Right renal pelvis (tissue), 4 donors: ENCODE measurements around the gene ARMC7. TPM values are rescaled to one million over a fixed set of nuclear protein-coding genes. Genes with fewer than 3 reads are reported as not detected.

Source experiments
- DNase-seq, 4 donors: peaks; one replicate each; pipeline ENCODE4 v3.0.0-alpha.2; 2013; ENCODE audit warnings: low read depth in 4 of 4, low spot score in 3 of 4, missing footprints in 1 of 4
- polyA plus RNA-seq, 4 donors: library from polyadenylated mRNA; unstranded; fragments of 120-200 nt; gene quantifications; one replicate each; pipeline ENCODE4 v1.2.1, GENCODE V29; 2013; ENCODE audit not compliant: insufficient read length in 4 of 4

The ARMC7 gene
- polyA plus RNA-seq, 4 donors = 16.0 to 19.4 (median 18.2) TPM

DNA sequence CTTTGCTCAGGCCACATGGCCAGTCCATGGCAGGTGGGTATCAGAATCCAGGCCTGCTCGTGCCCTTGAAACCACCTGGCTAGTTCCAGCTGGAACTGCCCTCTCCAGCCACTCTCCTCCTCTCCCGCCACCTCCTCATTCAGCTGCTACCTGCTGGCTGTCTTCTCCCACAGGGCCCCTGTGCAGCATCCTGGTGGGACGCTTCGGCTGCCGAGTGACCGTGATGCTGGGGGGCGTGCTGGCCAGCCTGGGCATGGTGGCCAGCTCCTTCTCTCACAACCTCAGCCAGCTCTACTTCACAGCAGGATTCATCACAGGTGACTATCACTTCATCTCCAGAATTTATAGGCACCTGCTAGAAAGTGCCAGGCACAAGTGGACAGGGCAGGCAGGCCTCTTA is 11.9 kb upstream of the ARMC7 start:
- DNase-seq = no peak

DNA sequence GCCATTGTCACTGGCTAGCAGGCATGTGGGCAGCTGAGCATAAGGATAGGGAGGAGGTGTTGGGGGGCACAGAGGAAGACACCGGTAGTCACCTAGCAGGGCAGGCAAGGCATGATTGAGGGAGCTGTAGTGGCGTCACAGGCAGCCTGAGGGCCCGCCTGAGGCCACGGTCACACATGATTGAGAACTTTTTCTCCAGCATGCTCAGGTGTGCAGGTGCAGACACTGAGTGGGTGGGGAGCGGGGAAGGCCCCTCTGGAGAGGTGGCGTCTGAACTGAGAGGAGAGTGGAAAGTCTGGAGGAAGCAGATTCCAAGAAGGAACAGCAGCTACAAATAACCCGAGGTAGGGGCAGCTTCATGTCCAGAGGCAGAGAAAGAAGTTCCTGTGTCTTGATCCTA is 10.9 kb upstream of the ARMC7 start:
- no peak for DNase-seq

DNA sequence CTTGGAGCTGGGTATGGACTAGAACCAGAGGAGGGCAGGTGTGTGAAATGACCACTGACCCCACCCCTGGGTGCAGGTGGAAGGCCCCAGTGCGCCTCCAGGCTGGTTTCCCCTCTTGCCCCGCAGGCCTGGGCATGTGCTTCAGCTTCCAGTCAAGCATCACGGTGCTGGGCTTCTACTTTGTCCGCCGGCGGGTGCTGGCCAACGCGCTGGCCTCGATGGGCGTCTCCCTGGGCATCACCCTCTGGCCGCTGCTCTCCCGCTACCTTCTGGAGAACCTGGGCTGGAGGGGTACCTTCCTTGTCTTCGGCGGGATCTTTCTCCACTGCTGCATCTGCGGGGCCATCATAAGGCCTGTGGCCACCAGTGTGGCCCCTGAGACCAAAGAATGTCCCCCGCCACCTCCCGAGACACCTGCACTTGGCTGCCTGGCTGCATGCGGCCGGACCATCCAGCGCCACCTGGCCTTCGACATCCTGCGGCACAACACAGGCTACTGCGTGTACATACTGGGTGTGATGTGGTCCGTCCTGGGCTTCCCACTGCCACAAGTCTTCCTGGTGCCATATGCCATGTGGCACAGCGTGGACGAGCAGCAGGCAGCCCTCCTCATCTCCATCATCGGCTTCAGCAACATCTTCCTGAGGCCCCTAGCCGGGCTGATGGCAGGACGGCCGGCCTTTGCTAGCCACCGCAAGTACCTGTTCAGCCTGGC is 9.7 kb upstream of the ARMC7 start:
- no peak for DNase-seq

DNA sequence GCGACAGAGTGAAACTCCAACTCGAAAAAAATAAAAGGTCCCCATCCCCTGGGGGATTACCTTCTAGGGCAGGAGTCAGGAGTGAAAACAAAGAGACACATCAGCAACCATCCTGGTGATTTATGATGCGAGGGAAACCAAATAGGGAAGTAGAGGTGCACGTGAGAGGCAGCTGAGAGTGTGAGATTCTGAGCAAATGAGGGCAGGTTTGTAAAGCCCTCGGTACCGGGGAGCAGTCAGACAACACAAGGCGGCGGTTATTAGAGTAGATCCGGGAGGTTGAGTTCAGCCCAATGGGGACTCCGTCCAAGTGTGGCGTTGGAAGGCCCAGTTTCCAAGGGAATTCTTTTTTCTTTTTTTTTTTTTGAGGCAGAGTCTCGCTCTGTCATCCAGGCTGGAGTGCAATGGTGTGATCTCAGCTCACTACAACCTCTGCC is 7.4 kb upstream of the ARMC7 start:
- no peak for DNase-seq

DNA sequence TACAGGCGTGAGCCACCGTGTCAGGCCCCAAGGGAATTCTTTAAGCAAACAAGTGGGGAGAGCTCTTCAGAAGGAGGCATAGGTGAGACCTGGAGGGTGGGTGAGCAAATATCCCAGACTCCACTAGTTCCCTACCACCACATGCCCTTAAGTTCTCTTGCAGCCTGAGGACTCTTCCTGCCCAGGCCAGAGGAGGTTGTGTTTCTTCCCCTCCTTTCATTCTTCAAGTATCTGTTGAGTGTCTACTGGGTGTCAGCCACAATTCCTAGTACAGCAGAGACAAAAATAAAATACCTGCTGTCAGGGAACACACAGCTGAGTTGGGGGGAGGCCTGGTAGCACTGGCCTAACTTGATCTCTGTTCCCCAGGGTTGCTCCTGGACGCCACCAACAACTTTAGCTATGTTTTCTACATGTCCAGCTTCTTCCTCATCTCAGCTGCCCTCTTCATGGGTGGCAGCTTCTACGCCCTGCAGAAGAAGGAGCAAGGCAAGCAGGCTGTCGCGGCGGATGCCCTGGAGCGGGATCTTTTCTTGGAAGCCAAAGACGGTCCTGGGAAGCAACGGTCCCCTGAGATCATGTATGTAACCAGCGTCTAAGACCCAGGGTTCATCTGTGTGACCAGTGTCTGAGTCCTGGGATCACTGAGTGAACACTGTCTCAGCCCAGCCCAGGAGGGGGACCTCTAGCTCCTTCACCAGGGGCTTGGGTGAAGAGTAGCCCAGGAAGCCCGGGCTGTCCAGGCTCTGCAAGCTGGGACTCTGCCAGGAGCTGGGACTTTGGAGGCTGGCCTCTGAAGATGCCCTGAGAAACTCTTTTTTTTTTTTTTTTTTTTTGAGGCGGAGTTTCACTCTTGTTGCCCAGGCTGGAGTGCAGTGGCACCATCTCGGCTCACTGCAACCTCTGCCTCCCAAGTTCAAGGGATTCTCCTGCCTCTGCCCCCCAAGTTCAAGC is 5.9 kb upstream of the ARMC7 start:
- no peak for DNase-seq

DNA sequence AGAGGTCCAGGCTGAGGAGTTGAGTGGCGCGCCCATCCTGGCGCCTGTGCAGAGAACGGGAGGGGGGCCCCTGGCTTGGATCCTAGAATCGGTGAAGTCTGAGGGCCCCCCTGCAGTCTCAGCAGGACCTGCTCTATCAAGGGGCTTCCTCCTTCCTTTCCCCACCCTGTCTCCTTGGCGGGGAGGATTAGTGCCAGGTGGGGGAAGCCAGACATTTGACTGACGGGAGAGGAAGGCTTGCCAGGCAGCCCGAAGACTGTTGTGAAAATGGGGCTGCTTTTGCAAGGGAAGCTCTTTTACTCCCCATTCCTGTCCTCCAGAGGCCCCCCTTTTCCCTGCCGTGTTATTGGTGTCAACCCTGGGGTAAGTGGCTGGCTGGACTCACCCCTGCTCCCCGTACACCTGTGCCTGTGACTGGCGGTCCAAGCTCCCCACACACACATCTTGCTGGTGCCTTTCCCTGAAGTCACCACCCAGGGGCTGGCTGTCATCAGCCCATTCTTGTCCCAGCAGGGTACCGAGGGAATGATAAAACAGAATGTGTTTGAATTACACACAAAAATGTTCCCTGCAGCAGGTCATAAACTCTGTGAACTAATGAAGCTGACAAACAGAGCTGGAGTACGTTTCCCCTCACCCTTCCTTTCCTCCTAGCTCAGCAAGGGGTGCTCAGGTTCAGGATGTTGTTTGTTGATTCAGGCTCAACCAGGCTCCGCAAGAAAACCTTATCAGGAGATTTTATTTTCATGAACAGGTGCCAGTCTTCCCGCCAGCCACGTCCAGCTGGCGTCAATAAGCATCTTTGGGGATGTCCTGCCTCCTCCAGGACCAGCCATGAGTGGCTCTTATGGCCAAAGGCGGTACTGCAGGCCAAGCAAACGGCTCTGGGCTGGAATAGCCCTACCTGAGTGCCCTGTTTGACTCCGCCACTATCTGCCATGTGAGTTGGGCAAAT is 4.4 kb upstream of the ARMC7 start:
- DNase-seq = no peak

DNA sequence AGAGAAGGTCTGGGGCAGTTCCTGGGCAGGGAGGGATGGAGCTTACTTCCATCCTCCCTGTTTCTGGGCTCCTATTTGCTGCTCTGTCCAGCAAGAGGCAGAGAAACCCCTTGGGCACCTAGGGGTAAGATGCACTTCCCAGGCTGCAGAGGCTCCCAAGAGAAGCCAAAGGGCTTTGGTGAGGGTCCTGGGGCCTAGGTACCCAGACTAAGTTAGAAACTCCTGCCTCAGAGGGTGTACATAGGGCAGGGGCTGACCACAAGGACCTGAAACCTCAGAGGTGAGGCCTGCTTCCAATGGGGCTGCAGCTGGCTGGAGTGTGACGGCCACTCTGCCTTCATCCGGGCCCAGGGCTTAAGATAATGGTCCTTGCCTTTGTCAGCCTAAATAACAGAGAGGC is 1.6 kb upstream of the ARMC7 start:
- no peak for DNase-seq

DNA sequence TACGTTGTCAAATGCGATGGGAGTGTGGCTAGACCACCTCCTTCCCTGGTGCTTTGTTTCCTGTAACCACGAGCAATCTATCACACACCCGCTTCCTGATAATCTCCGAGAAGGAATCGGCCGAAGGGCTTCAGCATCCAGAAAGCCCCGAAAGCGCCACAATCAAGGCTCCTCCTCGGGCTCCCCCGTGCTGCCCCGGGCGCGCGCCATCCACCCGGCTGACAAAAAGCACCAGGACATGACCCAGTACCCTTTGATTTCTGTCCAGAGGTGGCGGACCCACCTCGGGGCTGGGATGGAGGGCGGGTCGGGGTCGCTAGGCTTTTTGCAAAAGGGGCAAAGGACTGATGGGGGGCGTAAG is 743 bp upstream of the ARMC7 start:
- DNase-seq = no peak

DNA sequence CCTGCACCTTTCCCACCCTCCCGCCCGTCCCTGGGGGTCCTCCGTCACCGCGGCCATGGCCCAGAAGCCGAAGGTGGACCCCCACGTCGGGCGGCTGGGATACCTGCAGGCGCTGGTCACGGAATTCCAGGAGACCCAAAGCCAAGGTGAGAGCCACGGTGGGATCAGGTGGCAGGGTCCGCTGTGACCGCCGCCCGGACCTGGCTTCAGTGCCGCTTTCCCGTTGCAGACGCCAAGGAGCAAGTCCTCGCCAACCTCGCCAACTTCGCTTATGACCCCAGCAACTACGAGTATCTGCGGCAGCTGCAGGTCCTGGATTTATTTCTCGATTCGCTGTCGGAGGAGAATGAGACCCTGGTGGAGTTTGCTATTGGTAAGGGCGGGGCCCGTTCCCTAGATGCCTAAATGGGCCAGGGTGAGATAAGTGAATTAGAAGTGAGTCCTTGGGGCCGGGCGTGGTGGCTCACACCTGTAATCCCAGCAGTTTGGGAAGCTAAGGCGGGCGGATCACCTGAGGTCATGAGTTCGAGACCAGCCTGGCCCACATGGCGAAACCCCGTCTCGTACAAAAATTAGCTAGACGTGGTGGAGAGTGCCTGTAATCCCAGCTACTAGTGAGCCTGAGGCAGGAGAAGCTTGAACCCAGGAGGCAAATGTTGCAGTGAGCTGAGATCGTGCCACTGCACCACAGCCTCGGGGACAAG is 617 bp downstream of the ARMC7 start:
- no peak for DNase-seq

DNA sequence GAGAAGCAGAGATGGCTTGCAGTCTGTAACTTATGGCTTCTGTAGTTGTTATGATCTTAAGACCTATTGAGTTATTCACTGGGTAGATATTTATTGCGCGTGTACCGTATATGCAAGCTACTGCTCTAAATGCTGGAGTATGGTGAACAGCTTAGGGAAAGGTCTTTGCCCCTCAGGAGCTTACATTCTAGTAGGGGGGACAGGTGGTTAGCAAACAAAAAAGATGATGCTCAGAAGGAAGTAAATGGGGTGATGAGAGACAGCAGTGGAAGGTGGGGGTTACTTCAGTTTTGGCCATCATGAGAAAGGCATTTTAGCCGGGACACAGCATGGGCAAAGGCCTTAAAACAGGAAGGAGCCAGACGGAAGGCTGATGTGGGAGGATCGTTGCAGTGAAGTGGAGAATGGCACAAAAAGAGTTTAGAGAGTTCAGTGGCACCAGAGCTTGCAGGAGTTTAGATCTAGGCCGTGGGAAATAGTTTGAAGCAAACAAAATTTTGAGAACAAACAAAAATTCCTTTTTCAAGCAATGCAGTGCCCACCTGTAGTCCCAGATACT is 2.1 kb downstream of the ARMC7 start:
- no peak for DNase-seq

DNA sequence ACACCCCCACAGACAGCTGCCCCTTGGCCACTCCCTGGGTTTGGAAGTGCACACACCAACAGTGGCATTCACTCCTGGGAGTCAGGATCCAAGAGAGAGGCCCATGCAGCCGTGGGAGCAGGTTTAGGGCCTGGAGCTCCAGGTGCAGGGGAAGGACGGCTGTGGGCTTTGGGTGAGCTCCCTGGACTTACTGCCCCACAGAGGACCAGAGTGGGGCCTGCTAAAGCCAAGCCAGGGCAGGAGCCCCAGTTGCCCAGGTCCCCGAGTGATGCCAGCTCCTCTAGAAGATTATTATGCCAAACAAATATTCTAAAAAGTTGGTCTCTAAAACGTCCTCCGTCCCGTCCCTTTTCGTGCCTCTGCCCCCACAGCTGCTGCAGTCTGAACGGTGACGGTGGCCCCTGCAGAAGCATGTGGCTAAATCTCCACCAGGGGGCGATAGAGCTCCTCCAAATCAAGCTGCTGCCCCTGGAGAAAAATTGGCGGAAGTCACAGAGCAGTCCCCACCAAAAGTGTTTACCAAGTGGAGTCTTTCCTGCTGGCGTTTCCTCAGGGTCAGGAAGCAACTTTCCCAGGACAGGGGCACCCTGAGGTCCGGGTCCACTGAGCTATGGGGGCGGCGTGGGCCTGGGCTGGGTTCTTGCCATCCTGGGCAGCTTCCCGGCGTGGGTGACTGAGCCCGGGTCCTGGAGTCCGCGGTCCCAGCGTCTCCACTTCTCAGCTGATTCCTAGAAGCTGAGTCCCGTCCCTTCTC is 4.2 kb downstream of the ARMC7 start:
- peak; percentile 88 to 93 (median 91) for DNase-seq

DNA sequence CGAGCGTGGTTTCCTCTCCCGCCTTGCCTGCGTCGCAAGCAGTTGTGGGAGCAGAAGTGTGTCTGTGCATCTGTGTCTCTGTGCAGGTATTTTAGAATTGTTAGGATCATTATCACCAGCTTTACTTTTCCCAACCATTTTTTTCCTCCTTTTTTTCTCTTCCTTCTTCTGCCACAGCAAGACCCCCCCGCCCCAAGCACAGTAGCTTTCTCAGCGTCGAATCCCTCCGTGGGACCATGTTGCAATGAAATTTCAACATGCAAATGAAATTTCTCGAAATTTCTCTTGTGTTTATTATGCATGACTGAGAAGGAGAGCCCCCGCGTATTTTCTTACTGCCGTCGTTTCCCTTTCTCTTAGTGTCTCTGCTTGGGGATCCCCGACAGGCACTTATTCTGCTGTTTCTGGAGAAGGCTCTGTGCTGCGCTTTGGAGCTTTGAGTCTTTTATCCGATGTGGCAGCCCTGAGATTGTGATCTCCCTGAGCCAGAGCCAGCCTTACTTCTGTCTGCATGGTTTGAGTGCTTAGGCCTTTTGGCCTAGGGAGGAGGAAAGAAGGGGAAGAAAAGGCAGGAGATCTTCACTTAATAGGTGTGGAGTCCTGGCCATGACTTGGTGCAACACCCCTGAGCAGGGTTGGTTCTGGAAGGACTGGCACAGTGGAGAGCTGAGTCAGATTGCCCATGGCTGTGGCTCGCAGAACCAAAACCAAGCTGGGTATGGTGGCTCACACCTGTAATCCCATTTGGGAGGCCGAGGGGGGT is 5.0 kb downstream of the ARMC7 start:
- DNase-seq = no peak

DNA sequence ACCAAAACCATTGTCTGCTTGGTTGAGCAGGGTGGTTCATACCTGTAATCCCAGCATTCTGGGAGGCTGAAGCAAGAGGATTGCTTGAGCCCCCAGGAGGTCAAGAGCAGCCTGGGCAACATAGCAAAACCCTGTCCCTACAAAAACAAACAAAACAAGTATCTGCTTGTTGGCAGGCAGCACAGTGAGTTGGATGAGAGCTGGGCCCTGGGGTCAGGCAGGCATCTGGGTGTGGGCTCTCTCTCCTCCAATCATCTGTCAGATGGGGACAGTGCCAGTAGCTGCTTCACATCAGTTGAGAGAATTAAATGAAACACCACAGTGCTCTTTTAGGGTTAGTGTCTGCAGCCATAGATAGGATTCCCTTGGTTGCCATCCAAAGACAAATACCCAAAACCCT is 5.8 kb downstream of the ARMC7 start:
- DNase-seq = no peak

DNA sequence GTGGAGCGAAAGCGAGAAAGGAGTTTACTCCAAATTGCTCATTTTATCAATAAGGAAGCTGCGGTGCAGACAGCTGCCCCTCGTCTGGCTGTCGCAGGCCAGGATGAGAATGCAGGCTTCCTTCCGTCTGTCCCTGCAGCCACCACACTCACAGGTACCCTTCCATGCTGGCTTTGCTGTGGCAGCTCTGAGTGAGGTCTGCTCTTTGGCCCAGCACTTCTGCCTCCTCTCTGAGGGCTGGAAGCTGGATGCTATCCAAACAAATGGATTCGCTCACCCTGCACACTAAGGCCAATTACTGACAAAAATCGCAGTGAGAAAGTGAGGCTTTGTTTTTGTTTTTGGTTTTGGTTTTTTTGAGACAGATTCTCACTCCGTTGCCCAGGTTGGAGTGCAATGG is 7.0 kb downstream of the ARMC7 start:
- no peak for DNase-seq

DNA sequence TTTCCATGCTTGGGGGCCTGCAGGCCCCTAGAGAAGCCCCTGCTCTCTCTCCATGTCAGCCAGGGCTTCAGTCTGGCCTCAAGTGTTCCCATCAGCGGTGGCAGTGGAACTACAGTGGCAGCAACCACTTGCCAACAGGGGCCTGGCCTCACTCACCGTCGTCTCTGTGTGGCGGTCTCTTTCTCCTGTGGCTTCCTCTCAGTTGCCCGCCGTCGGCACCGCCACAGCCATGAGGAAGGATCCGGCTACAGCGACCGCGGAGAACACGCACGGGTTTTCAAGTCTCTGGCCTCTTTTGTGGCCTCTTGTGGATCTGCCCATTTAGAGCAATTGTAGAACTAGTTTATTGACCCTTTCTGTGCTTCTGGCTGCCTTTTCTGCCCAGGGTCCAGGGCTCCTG is 8.5 kb downstream of the ARMC7 start:
- no peak for DNase-seq

DNA sequence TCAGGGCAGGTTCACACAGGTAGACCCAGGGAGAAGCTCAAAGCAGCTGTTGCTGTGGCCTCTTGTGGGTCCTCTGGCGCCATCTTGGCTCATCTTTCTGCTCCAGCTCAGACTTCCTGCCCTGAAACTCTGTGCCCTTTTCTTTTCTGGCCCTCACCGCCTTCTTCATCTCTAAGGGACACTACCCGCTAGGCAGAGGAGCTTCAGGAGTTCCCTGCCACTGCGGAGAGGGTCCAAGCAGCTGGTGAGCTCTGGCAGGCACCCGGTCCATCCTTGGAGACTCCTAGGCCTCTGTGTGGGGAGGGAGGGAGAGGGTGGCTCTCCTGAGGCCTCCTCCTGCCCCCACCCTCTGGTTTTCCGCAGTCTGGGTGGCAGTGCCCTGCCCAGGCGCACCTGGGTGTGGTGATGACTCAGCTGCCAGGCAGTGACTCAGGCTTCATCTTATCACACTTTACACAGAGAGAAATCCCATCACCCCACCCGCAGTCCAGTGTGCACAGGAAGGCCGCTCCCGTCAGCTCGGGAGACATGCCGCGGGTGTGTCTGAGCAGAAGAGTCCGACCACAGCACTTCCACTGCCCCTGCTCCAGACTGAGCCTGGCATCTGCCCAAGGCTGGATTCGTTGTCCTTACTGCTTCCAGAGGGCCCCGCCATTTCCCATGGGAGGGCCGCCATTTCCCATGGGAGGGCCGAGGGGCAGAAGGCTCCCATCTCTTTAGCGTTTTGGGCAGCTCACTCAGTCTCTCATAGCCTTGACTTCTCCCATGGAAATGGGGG is 14.5 kb downstream of the ARMC7 start:
- DNase-seq = no peak

DNA sequence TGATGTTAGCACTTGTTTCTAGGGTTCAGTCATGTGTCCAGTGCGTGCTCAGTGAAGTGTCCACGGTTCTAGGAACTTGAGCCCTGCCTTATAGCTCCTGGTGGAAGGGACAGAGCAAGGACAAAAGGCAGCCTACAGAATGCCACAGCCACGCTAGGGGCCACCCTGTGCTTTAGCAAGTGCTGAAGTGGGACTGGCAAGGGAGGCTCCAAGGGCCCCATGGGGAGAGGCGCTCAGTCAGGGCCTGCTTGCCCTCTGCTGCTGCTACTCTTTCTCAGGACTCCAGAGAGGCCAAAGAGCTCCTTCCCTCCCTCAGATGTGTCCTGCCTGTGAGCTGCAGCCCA is 15.0 kb downstream of the ARMC7 start:
- DNase-seq = no peak

DNA sequence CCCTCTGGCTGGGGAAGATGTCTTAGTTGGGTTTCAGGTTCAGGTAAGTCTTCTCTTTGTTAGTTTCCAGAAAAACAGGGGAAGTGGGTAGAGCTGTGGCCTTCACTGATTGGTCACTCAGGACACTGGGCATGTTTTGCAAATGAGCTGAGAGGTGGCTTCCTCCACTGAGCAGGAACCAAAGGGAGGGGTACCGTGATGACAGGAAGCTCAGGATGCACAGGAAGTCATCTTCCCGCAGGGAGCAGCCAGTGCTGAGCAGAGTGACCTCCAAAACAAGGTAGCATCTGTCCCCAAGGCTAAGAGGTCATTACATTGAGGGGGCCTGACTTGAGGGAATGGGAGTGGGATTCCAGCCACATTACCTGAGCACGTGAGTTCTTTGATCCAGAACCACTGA is 16.2 kb downstream of the ARMC7 start:
- DNase-seq = no peak
